ENCODE results near the gene ILK. TPM values are rescaled to one million over a fixed set of nuclear protein-coding genes. Genes with fewer than 3 reads are reported as not detected.

Gene ILK
- total and polyA plus RNA-seq, 2 donors (not counting 3 experiments of a cell fraction or from before 2014, with no cell fraction given) = 221 to 296 TPM

- FAIRE-seq (peak; percentile 74), DNase-seq (ENCODE audit: low read depth, low spot score) (peak; percentile 44)
- peak overlapping the region; percentile 89 for H3K27ac ChIP-seq (ENCODE audit: insufficient read depth, low read depth, low read length)
- TSS peak; percentile 6 for BruUV-seq (replicated peaks)
- TF ChIP-seq GATA2 (IDR thresholded peaks at IDR 0.05; ENCODE audit: insufficient read depth, insufficient read length, low read depth, low read length) (no peak), JUN (IDR thresholded peaks at IDR 0.05; ENCODE audit: borderline replicate concordance, insufficient read depth, insufficient read length, low read depth) (no peak), EZH2 (IDR thresholded peaks at IDR 0.05; ENCODE audit: borderline replicate concordance, low read depth, low read length, severe bottlenecking) (no peak), POLR2A (IDR thresholded peaks at IDR 0.05; ENCODE audit: low read depth, low read length) (no peak)
- dilution Hi-C loops (cut with MboI; ENCODE audit: extremely low pct_ligation_motif_present, low sequenced_read_pairs) = no loop called here
- peaks cover 37 to 44% of the 10 kb centered on the region in 2 experiments for H3K36me3 ChIP-seq (ENCODE audit: control insufficient read depth in 2 of 2, extremely low read depth in 1 of 2, insufficient read depth in 2 of 2, low read length in 2 of 2)
- no peaks in the 10 kb centered on the region for H3K9me1 ChIP-seq (replicated peaks; ENCODE audit: control insufficient read depth, extremely low read depth, insufficient read depth, low read length)
- peak overlapping the region; percentile 28 to 72 (median 71) for H3K4me3 ChIP-seq (replicated peaks in 1 of 3; ENCODE audit: insufficient read depth in 1 of 3, low read depth in 1 of 3, low read length in 3 of 3)
- H3K27me3 ChIP-seq (ENCODE audit: control insufficient read depth in 2 of 2, insufficient read depth in 2 of 2, low read length in 2 of 2) = no peaks in the 10 kb centered on the region
- intact Hi-C loops (cut with micrococcal nuclease) = no loop called here
- CTCF ChIA-PET = interaction anchor here (0.9 to 4.5 kb wide), 14 partner anchors 7 to 232 kb away, joined by 3 to 43 read pairs (median 4); partner anchors contain the start of gene MRPL17
- no peaks in the 10 kb centered on the region for H4K20me1 ChIP-seq (replicated peaks; ENCODE audit: control insufficient read depth, extremely low read depth, insufficient read depth, low read length)
- no peaks in the 10 kb centered on the region for H3K9me3 ChIP-seq (replicated peaks; ENCODE audit: control insufficient read depth, insufficient read depth, low read length)
- H3K79me2 ChIP-seq (ENCODE audit: control insufficient read depth, insufficient read depth, low read length) = peaks cover 39% of the 10 kb centered on the region
- H3K9ac ChIP-seq (replicated peaks; ENCODE audit: extremely low read depth, insufficient read depth, low read length) = peak overlapping the region; percentile 85
- H2AFZ ChIP-seq (ENCODE audit: low read depth, low read length) = no peak overlapping the region
- H3K4me1 ChIP-seq (ENCODE audit: control insufficient read depth, extremely low read depth, insufficient read depth, low read length) = peaks cover 56% of the 10 kb centered on the region
- POLR2A ChIA-PET = interaction anchor here (0.6 to 2.0 kb wide), 3 partner anchors 43 to 72 kb away, joined by 3 to 14 read pairs (median 3); partner anchors contain the start of gene MRPL17
- H3K4me2 ChIP-seq (ENCODE audit: insufficient read depth, low read length) = peak overlapping the region; percentile 84
These were observed 7.8 kb downstream of the ILK start for GRCh38 chr11:6611092-6611962.

- dilution Hi-C loops (cut with MboI; ENCODE audit: extremely low pct_ligation_motif_present, low sequenced_read_pairs) = no loop called here
These were observed 8.3 kb downstream of the ILK start for GRCh38 chr11:6611963-6612212.

More at GRCh38 chr11:6611963-6612212, 8.3 kb downstream of the ILK start:
- peak overlapping the region; percentile 84 for H3K4me2 ChIP-seq (ENCODE audit: insufficient read depth, low read length)
- no peaks in the 10 kb centered on the region for H3K27me3 ChIP-seq (ENCODE audit: control insufficient read depth in 2 of 2, insufficient read depth in 2 of 2, low read length in 2 of 2)
- no peak overlapping the region for H2AFZ ChIP-seq (ENCODE audit: low read depth, low read length)
- intact Hi-C loops (cut with micrococcal nuclease) = loop anchor here (1.0 kb wide), 5 partner anchors 9 to 131 kb away; partner anchors contain the start of genes ARFIP2, ILK, MRPL17 and RRP8
- peaks cover 36% of the 10 kb centered on the region for H3K79me2 ChIP-seq (ENCODE audit: control insufficient read depth, insufficient read depth, low read length)
- peaks cover 37 to 45% of the 10 kb centered on the region in 2 experiments for H3K36me3 ChIP-seq (ENCODE audit: control insufficient read depth in 2 of 2, extremely low read depth in 1 of 2, insufficient read depth in 2 of 2, low read length in 2 of 2)
- peak overlapping the region; percentile 85 for H3K9ac ChIP-seq (replicated peaks; ENCODE audit: extremely low read depth, insufficient read depth, low read length)
- H3K9me3 ChIP-seq (replicated peaks; ENCODE audit: control insufficient read depth, insufficient read depth, low read length) = no peaks in the 10 kb centered on the region
- TF ChIP-seq FOS (IDR thresholded peaks at IDR 0.05; ENCODE audit: borderline replicate concordance, insufficient read depth, low read length) (no peak), POLR2A (IDR thresholded peaks at IDR 0.05; ENCODE audit: low read depth, low read length) (peak; percentile 95)
- ChIA-PET CTCF (interaction anchor here (0.9 to 4.5 kb wide), 14 partner anchors 8 to 233 kb away, joined by 3 to 43 read pairs (median 4); partner anchors contain the start of gene MRPL17), POLR2A (interaction anchor here (1.1 to 2.0 kb wide), 3 partner anchors 43 to 71 kb away, joined by 3 to 14 read pairs (median 4); partner anchors contain the start of gene MRPL17)
- H3K4me1 ChIP-seq (ENCODE audit: control insufficient read depth, extremely low read depth, insufficient read depth, low read length) = peaks cover 56% of the 10 kb centered on the region
- H4K20me1 ChIP-seq (replicated peaks; ENCODE audit: control insufficient read depth, extremely low read depth, insufficient read depth, low read length) = no peaks in the 10 kb centered on the region
- no peaks in the 10 kb centered on the region for H3K9me1 ChIP-seq (replicated peaks; ENCODE audit: control insufficient read depth, extremely low read depth, insufficient read depth, low read length)
- FAIRE-seq (no peak), DNase-seq (ENCODE audit: low read depth, low spot score) (no peak)
- BruUV-seq (replicated peaks) = no TSS peak
- peak overlapping the region; percentile 28 to 72 (median 71) for H3K4me3 ChIP-seq (replicated peaks in 1 of 3; ENCODE audit: insufficient read depth in 1 of 3, low read depth in 1 of 3, low read length in 3 of 3)
- peak overlapping the region; percentile 89 for H3K27ac ChIP-seq (ENCODE audit: insufficient read depth, low read depth, low read length)

Measured in endothelial cell of umbilical vein (primary cell).